Kidney glomerular epithelial cell (primary cell): ENCODE data around the gene IDH3A.

Experiments used
- DNase-seq: peaks from one replicate; lab custom pipeline; 2025; lab: John Stamatoyannopoulos, UW

The IDH3A gene

GRCh38 chr15:78167227-78167888 is 18.2 kb downstream of the IDH3A start:
- no peak for DNase-seq

- no peak for DNase-seq
These were observed 19.4 kb downstream of the IDH3A start for GRCh38 chr15:78168608-78169007.

- DNase-seq = no peak
These were observed 21.9 kb downstream of the IDH3A start for GRCh38 chr15:78170848-78171773.

GRCh38 chr15:78171864-78172472 is 22.8 kb downstream of the IDH3A start:
- DNase-seq = no peak

GRCh38 chr15:78174401-78174800 is 25.2 kb downstream of the IDH3A start:
- no peak for DNase-seq

- no peak for DNase-seq
These were observed 26.2 kb downstream of the IDH3A start for GRCh38 chr15:78175330-78175729.

- peak; percentile 1 for DNase-seq
These were observed 28.3 kb downstream of the IDH3A start for GRCh38 chr15:78177447-78177873.

GRCh38 chr15:78178064-78178463 is 28.9 kb downstream of the IDH3A start:
- DNase-seq = no peak

- no peak for DNase-seq
These were observed 30.2 kb downstream of the IDH3A start for GRCh38 chr15:78179286-78179840.

GRCh38 chr15:78179906-78180305 is 30.7 kb downstream of the IDH3A start:
- DNase-seq = no peak

- no peak for DNase-seq
These were observed 33.2 kb downstream of the IDH3A start for GRCh38 chr15:78182336-78182700.

GRCh38 chr15:78182821-78183220 is 33.7 kb downstream of the IDH3A start:
- DNase-seq = no peak

GRCh38 chr15:78192826-78193594 is 43.8 kb downstream of the IDH3A start:
- no peak for DNase-seq

GRCh38 chr15:78193731-78194567 is 44.8 kb downstream of the IDH3A start:
- DNase-seq = no peak

- no peak for DNase-seq
These were observed 45.4 kb downstream of the IDH3A start for GRCh38 chr15:78194568-78194925.

GRCh38 chr15:78195735-78196201 is 46.6 kb downstream of the IDH3A start:
- peak; percentile 8 for DNase-seq

- no peak for DNase-seq
These were observed 48.5 kb downstream of the IDH3A start for GRCh38 chr15:78197632-78198031.

- no peak for DNase-seq
These were observed 51.2 kb downstream of the IDH3A start for GRCh38 chr15:78200276-78200930.

GRCh38 chr15:78201281-78202190 is 52.4 kb downstream of the IDH3A start:
- DNase-seq = no peak
